NT2/D1 (cell line): ENCODE measurements around the gene NRXN3.
A peak's percentile ranks its signal among the peaks of the same experiment; 100 is the strongest.

Source experiments
- DNase-seq: peaks from one replicate; pipeline ENCODE4 v3.0.0-alpha.2; 2011; ENCODE audit warnings: low read depth, low spot score
- H3K27me3 ChIP-seq: 2 replicates; pipeline ENCODE4 v1.6.0; 2011; ENCODE audit warnings: mild to moderate bottlenecking; ENCODE audit not compliant: insufficient read length, insufficient read depth
- H3K36me3 ChIP-seq: 2 replicates; pipeline ENCODE4 v1.6.1; 2011; ENCODE audit warnings: mild to moderate bottlenecking, low read length, mixed read lengths; ENCODE audit not compliant: insufficient read depth, insufficient read length
- H3K4me1 ChIP-seq: 2 replicates; pipeline ENCODE4 v1.5.1; 2011; ENCODE audit not compliant: insufficient read depth, insufficient read length
- H3K4me3 ChIP-seq: 2 replicates; pipeline ENCODE4 v1.5.1; 2011; ENCODE audit warnings: low read depth; ENCODE audit not compliant: insufficient read length
- H3K9ac ChIP-seq: 2 replicates; pipeline ENCODE4 v1.6.0; 2011; ENCODE audit warnings: low read depth; ENCODE audit not compliant: insufficient read length
- H3K9me3 ChIP-seq: 2 replicates; pipeline ENCODE4 v1.5.1; 2011; ENCODE audit warnings: mild to moderate bottlenecking, low read length; ENCODE audit not compliant: insufficient read depth
- SUZ12 ChIP-seq: IDR thresholded peaks from 2 replicates; pipeline ENCODE4 v1.6.1; 2011; ENCODE audit not compliant: insufficient read length, insufficient read depth; ENCODE audit errors: extremely low read depth
- YY1 ChIP-seq: IDR thresholded peaks from 2 replicates; pipeline ENCODE4 v1.6.1; 2011; ENCODE audit not compliant: insufficient read length, insufficient read depth
- ZNF274 ChIP-seq: IDR thresholded peaks from 2 replicates; pipeline ENCODE4 v1.6.1; 2011; ENCODE audit warnings: mild to moderate bottlenecking, low read depth, low read length

Gene NRXN3

DNA sequence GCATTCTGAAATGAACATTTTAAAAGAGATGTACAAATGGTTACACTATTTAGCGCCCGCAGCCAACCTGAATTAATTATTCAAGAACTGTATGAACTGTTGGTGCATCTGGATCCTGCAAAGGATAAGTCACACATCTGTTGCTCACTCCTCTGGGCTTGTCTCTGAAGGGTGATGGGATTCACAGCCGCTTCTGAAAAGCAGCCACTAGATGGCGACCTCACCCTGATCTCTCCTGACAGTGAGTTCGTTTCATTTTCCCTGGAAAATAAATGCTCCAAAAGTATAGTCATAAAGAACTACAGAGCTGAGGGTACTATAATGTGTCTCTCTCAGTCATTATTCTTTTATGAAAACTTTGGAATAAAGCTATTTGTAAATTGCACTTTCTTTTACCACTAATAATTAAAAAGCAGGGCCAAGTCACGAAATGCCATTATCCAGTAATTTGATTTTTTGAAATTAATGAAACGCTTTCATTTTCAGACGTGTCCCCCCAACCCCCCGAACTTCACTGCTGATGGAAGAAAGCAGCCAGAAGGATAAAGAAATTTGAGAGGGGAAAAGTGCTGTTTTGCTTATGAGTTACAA is 789.6 kb downstream of the NRXN3 start:
- no peak overlapping the region for H3K4me3 ChIP-seq
- no peaks in the 10 kb centered on the region for H3K27me3 ChIP-seq
- TF ChIP-seq YY1 = no peak
- TF ChIP-seq ZNF274 = no peak
- TF ChIP-seq SUZ12 = no peak
- no peaks in the 10 kb centered on the region for H3K9me3 ChIP-seq
- no peaks in the 10 kb centered on the region for H3K4me1 ChIP-seq
- no peaks in the 10 kb centered on the region for H3K36me3 ChIP-seq
- DNase-seq = peak; percentile 48
- no peak overlapping the region for H3K9ac ChIP-seq

DNA sequence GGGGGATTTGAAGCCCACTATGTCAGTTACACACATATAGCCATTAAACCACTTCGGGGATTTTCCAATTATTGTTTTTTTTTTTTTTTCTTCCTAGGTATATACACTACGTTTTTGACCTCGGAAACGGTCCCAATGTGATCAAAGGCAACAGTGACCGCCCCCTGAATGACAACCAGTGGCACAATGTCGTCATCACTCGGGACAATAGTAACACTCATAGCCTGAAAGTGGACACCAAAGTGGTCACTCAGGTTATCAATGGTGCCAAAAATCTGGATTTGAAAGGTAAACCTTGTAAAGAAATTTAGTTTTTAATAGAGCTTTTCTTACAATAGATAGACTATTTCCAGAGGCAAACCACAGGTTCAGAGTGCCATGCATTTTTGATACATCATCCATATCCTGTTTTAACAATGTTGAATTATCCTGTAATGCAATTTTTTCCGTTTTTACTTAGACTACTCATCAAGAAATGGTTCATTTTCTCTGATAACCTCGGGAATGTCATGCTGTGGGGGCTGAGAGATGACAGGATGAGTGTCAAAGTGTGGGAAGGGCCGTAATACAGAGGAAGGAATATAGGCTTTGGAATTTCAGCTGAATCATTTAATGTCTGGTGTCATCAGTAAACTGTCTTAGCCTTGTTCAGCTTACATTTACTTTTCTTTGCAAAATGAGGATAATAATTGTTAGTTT is 797.1 kb downstream of the NRXN3 start:
- Histone ChIP-seq H3K9ac (no peak overlapping the region), H3K36me3 (no peaks in the 10 kb centered on the region), H3K9me3 (no peaks in the 10 kb centered on the region), H3K4me3 (no peak overlapping the region), H3K4me1 (no peaks in the 10 kb centered on the region), H3K27me3 (no peaks in the 10 kb centered on the region)
- no peak for DNase-seq
- no peak for TF ChIP-seq SUZ12
- TF ChIP-seq YY1 = no peak
- no peak for TF ChIP-seq ZNF274

DNA sequence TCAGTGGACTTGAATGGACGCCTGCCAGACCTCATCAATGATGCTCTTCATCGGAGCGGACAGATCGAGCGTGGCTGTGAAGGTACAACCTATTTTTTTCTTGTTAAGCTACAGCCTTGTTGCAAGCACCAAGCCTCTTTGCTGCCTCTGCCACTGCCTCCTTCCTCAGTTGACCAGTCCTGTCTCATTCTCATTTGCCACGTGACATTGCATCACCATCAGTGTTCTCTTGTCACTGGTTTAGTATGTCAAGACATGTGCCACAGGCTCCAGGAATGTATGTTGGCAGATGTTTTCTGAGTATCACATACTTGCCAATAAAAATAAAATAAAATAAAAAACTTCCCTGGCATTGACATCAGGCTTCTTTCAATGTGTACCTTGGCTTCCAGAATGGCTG is 798.1 kb downstream of the NRXN3 start:
- Histone ChIP-seq H3K4me1 (no peaks in the 10 kb centered on the region), H3K9me3 (no peaks in the 10 kb centered on the region), H3K9ac (no peak overlapping the region), H3K27me3 (no peaks in the 10 kb centered on the region), H3K36me3 (no peaks in the 10 kb centered on the region), H3K4me3 (no peak overlapping the region)
- DNase-seq = no peak
- TF ChIP-seq YY1 (no peak), SUZ12 (no peak), ZNF274 (no peak)

DNA sequence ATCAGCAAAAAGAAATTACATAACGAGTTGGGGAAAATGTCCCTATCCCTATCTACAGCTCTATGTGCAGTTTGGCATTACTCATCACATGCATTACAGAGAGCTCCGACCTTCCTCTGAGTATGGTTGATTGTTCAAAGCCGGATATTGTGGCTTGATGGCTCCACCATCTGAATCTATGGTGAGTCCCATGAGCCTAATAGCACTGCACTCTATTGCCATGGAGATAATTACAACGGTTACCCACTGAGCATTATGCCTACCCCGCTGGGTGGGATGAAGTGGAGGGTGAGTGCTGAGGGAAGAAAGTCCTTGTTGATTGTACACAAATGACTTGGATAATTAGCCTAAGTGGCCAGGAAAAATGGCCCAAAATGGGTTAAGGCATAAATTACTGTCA is 800.5 kb downstream of the NRXN3 start:
- Histone ChIP-seq H3K36me3 (no peaks in the 10 kb centered on the region), H3K4me1 (no peaks in the 10 kb centered on the region), H3K9ac (no peak overlapping the region), H3K27me3 (no peaks in the 10 kb centered on the region), H3K4me3 (no peak overlapping the region), H3K9me3 (no peaks in the 10 kb centered on the region)
- no peak for DNase-seq
- no peak for TF ChIP-seq SUZ12
- no peak for TF ChIP-seq YY1
- no peak for TF ChIP-seq ZNF274

DNA sequence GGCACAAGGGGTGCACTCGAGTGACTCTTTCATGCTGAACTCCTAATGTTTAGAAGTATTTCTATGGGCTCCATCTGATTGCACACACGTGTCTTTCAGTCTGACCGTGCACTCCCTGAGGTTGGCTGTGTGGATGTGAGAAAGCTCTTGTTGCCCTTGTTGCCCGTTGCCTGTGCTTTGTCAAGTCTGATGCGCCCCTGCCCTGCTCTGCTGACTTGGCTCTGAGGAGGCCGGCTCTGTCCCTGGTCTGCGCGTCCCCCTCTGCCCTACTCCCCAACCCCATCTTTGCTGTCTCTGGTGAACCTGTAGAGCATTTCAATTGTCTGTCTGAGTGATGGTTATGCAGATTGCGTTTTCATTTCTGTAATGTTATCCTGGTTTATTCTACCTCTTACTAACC is 802.3 kb downstream of the NRXN3 start:
- Histone ChIP-seq H3K9ac (no peak overlapping the region), H3K27me3 (no peaks in the 10 kb centered on the region), H3K36me3 (no peaks in the 10 kb centered on the region), H3K4me3 (no peak overlapping the region), H3K9me3 (no peaks in the 10 kb centered on the region), H3K4me1 (no peaks in the 10 kb centered on the region)
- no peak for DNase-seq
- no peak for TF ChIP-seq SUZ12
- TF ChIP-seq YY1 = no peak
- no peak for TF ChIP-seq ZNF274

DNA sequence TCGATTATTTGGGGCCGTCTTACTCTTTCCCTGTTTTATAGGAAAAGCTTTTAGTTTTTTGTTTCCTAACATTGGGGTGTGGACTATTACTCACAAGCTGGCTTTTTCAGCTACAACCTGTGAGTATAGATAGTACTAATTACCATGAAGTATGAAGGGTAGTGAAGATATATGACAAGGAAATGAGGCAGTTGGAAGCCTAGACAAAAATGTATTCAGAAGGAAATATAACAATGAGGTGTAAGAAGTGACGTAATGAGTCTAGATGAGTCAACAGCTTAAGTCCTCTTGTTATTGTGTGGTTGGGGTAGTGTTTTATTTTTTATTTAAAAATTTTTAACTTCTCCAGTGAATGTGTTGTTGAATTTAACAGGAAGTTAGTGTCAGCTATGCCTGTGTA is 804.5 kb downstream of the NRXN3 start:
- no peak for TF ChIP-seq ZNF274
- TF ChIP-seq SUZ12 = no peak
- no peak for TF ChIP-seq YY1
- Histone ChIP-seq H3K27me3 (no peaks in the 10 kb centered on the region), H3K4me3 (no peak overlapping the region), H3K9me3 (no peaks in the 10 kb centered on the region), H3K9ac (no peak overlapping the region), H3K36me3 (no peaks in the 10 kb centered on the region), H3K4me1 (no peaks in the 10 kb centered on the region)
- no peak for DNase-seq

GRCh38 chr14:78975734-78976133 is 805.6 kb downstream of the NRXN3 start:
- no peak for TF ChIP-seq SUZ12
- TF ChIP-seq ZNF274 = no peak
- no peak for TF ChIP-seq YY1
- H3K36me3 ChIP-seq = no peaks in the 10 kb centered on the region
- no peaks in the 10 kb centered on the region for H3K27me3 ChIP-seq
- no peaks in the 10 kb centered on the region for H3K4me1 ChIP-seq
- DNase-seq = no peak
- no peak overlapping the region for H3K4me3 ChIP-seq
- no peaks in the 10 kb centered on the region for H3K9me3 ChIP-seq
- no peak overlapping the region for H3K9ac ChIP-seq
